ENCODE results near the gene GAL3ST1. TPM values are rescaled to one million over a fixed set of nuclear protein-coding genes. Genes with fewer than 3 reads are reported as not detected.

GAL3ST1 gene
- total and polyA plus RNA-seq, 2 of the 8 experiments (the other 6 are each of a cell fraction or from before 2014, with no cell fraction given) = 11.0 to 32.5 TPM

- Histone ChIP-seq H3K4me1 (replicated peaks in 1 of 4; ENCODE audit: control insufficient read depth in 3 of 4, insufficient read depth in 4 of 4, low read length in 3 of 4) (peaks cover 0 to 4% (median 2%) of the 10 kb centered on the region in 4 experiments; a peak in 2 of 7 replicates), H3K79me1 (ENCODE audit: low read depth, low read length) (no peaks in the 10 kb centered on the region), H3K18ac (ENCODE audit: extremely low read depth, low read length) (no peak overlapping the region), H3K4me2 (ENCODE audit: insufficient read depth in 1 of 2, low read depth in 2 of 2, low read length in 2 of 2) (no peak overlapping the region), H2BK5ac (ENCODE audit: low read depth, low read length) (no peak overlapping the region), H2BK12ac (ENCODE audit: low read depth, low read length) (no peak overlapping the region), H2BK15ac (ENCODE audit: low read length) (no peak overlapping the region), H3K27ac (ENCODE audit: low read depth, low read length) (no peak overlapping the region), H3K9me3 (ENCODE audit: insufficient read depth in 2 of 2, low read depth in 1 of 2, low read length in 1 of 2) (no peaks in the 10 kb centered on the region), H3K36me3 (ENCODE audit: control insufficient read depth in 2 of 4, insufficient read depth in 4 of 4, low read length in 3 of 4) (no peaks in the 10 kb centered on the region), H3K4ac (replicated peaks; ENCODE audit: insufficient read length, low read depth, low read length) (no peak overlapping the region), H3K4me3 (ENCODE audit: extremely low read depth in 1 of 4, insufficient read depth in 2 of 4, low read depth in 3 of 4, low read length in 4 of 4) (no peak overlapping the region), H3K56ac (replicated peaks; ENCODE audit: insufficient read length, low read depth, low read length) (no peak overlapping the region), H4K91ac (replicated peaks; ENCODE audit: insufficient read length, low read length) (no peak overlapping the region), H2BK20ac (ENCODE audit: low read length) (no peak overlapping the region), H3K23ac (ENCODE audit: insufficient read length) (no peak overlapping the region), H2BK120ac (replicated peaks; ENCODE audit: low read depth, low read length) (no peak overlapping the region), H3K9ac (replicated peaks in 1 of 4; ENCODE audit: extremely low read depth in 1 of 4, low read depth in 3 of 4, low read length in 3 of 4) (no peak overlapping the region), H3K79me2 (ENCODE audit: control insufficient read depth in 1 of 2, insufficient read depth in 2 of 2, low read length in 2 of 2) (no peaks in the 10 kb centered on the region), H4K8ac (ENCODE audit: extremely low read depth, insufficient read depth, low read length) (no peak overlapping the region), H3K23me2 (ENCODE audit: low read depth, low read length) (peaks cover 5% of the 10 kb centered on the region; the same call in 1 of the 2 replicates), H3K27me3 (replicated peaks in 1 of 4; ENCODE audit: control insufficient read depth in 3 of 4, extremely low read depth in 1 of 4, insufficient read depth in 3 of 4, low read length in 3 of 4) (peaks cover 0 to 4% (median 0%) of the 10 kb centered on the region in 4 experiments; a peak in 2 of 7 replicates), H3K14ac (ENCODE audit: insufficient read length) (no peak overlapping the region), H4K5ac (ENCODE audit: insufficient read length, low read depth, low read length) (no peak overlapping the region), H2AK5ac (ENCODE audit: low read depth, low read length) (no peak overlapping the region), H2AFZ (ENCODE audit: low read length) (no peak overlapping the region), H4K20me1 (replicated peaks in 1 of 2; ENCODE audit: control insufficient read depth in 1 of 2, insufficient read depth in 2 of 2, low read length in 2 of 2) (no peaks in the 10 kb centered on the region)
- ChIA-PET CTCF (ENCODE audit: partially characterized antibody) (interaction anchor here (1.2 kb wide), 2 partner anchors 16 to 22 kb away, joined by 3 read pairs; no protein-coding TSS in a partner anchor), POLR2A (ENCODE audit: partially characterized antibody) (no interaction called here)
- no peak for DNase-seq (ENCODE audit: low read depth in 1 of 2, low spot score in 2 of 2)
- FAIRE-seq = no peak
- TF ChIP-seq RXRA (IDR thresholded peaks at IDR 0.05; ENCODE audit: insufficient read depth, low read depth, low read length) (no peak), HDAC2 (IDR thresholded peaks at IDR 0.05; ENCODE audit: borderline replicate concordance in 1 of 2, low read depth in 2 of 2, low read length in 2 of 2) (no peak), BRCA1 (IDR thresholded peaks at IDR 0.05; ENCODE audit: low read depth, low read length) (no peak), PHF8 (conservative IDR thresholded peaks at IDR 0.05; ENCODE audit: low read depth, low read length) (no peak), YY1 (IDR thresholded peaks at IDR 0.05; ENCODE audit: low read depth, low read length) (no peak), CEBPB (IDR thresholded peaks at IDR 0.05; ENCODE audit: low read depth, low read length) (no peak), SIRT6 (IDR thresholded peaks at IDR 0.05; ENCODE audit: low read length) (no peak), POU5F1 (IDR thresholded peaks at IDR 0.05; ENCODE audit: low read depth, low read length) (no peak), CHD2 (IDR thresholded peaks at IDR 0.05; ENCODE audit: low read length) (no peak), SIX5 (IDR thresholded peaks at IDR 0.05; ENCODE audit: low read depth, low read length) (no peak)
- 92% methylated on average over 4 of the region's 4 CpGs; no CpG with 5 or more reads in 1 of the 2 experiments for WGBS, 2 experiments (ENCODE audit: extremely low coverage in 1 of 2, insufficient coverage in 1 of 2, insufficient read length in 1 of 2, insufficient replicate concordance in 2 of 2, low coverage in 1 of 2, low lambda C conversion rate in 2 of 2, missing lambda C conversion rate in 1 of 2)
These were observed 66.8 kb downstream of the GAL3ST1 start for GRCh38 chr22:30507670-30508069.

Measured in H1 (cell line).